AG09309 (cell line): Measurements from ENCODE around the gene LTBP1.

ENCODE experiments used
- DNase-seq: peaks from one replicate; pipeline ENCODE4 v3.0.0-alpha.2; 2010; ENCODE audit warnings: low read depth
- H3K4me3 ChIP-seq: 2 replicates; pipeline ENCODE4 v1.5.1; 2011; ENCODE audit warnings: mild to moderate bottlenecking, low read depth, low read length, moderate library complexity; ENCODE audit not compliant: control insufficient read depth
- CTCF ChIP-seq: IDR thresholded peaks from 2 replicates; pipeline ENCODE4 v1.5.1; 2011; ENCODE audit warnings: mild to moderate bottlenecking, low read depth, low read length, inconsistent platforms; ENCODE audit not compliant: insufficient read depth, control insufficient read depth; ENCODE audit errors: missing control alignments

The LTBP1 gene

GRCh38 chr2:33289961-33290360, 343.2 kb downstream of the LTBP1 start:
- TF ChIP-seq CTCF, result no peak
- H3K4me3 ChIP-seq, result no peak overlapping the region
- no peak for DNase-seq

GRCh38 chr2:33291278-33292013, 344.7 kb downstream of the LTBP1 start:
- TF ChIP-seq CTCF, result no peak
- H3K4me3 ChIP-seq, result no peak overlapping the region; the same call in 1 of the 2 replicates
- DNase-seq, result no peak

GRCh38 chr2:33292063-33292462, 345.3 kb downstream of the LTBP1 start:
- no peak overlapping the region for H3K4me3 ChIP-seq
- TF ChIP-seq CTCF, result no peak
- DNase-seq, result no peak

- no peak for TF ChIP-seq CTCF
- no peak overlapping the region for H3K4me3 ChIP-seq
- no peak for DNase-seq
These were observed 346.3 kb downstream of the LTBP1 start for GRCh38 chr2:33292981-33293595.

- no peak for TF ChIP-seq CTCF
- DNase-seq, result no peak
- H3K4me3 ChIP-seq, result no peak overlapping the region
These were observed 351.5 kb downstream of the LTBP1 start for GRCh38 chr2:33298233-33298632.

GRCh38 chr2:33301355-33301754, 354.6 kb downstream of the LTBP1 start:
- no peak overlapping the region for H3K4me3 ChIP-seq
- no peak for TF ChIP-seq CTCF
- no peak for DNase-seq

- no peak for DNase-seq
- no peak overlapping the region for H3K4me3 ChIP-seq
- TF ChIP-seq CTCF, result no peak
These were observed 355.6 kb downstream of the LTBP1 start for GRCh38 chr2:33302348-33302747.
